Measurements from ENCODE around the gene HM13. TPM values are rescaled to one million over a fixed set of nuclear protein-coding genes. Genes with fewer than 3 reads are reported as not detected.
"Not testable (repeated sequence)": the region's sequence is repeated elsewhere in the genome, so short reads cannot be mapped to it uniquely, and the experiment has no call there.

HM13 gene
- total and polyA plus RNA-seq, 9 of the 15 experiments (the other 6 are each of a cell fraction or from before 2014, with no cell fraction given): 7.7 to 136 (median 74.5) TPM

GRCh38 chr20:31612271-31612640 lies 98.0 kb downstream of the HM13 start:
- not testable (repeated sequence) for H3K27me3 ChIP-seq (ENCODE audit: control insufficient read depth in 2 of 2, insufficient read depth in 2 of 2, low read length in 2 of 2); DNase-seq (ENCODE audit: extremely low read depth in 1 of 4, low spot score in 3 of 4); ATAC-seq; H3K9me3 ChIP-seq (replicated peaks; ENCODE audit: control insufficient read depth, insufficient read depth, low read depth, low read length); FAIRE-seq; H3K4me2 ChIP-seq (ENCODE audit: insufficient read depth, low read length); BruUV-seq (replicated peaks); H3K9ac ChIP-seq (ENCODE audit: insufficient read depth in 1 of 2, low read depth in 2 of 2, low read length in 2 of 2); H4K20me1 ChIP-seq (replicated peaks; ENCODE audit: control insufficient read depth, insufficient read depth, low read length); H3K4me3 ChIP-seq; H3K9me1 ChIP-seq (ENCODE audit: control insufficient read depth, insufficient read depth, low read length); H3K27ac ChIP-seq (ENCODE audit: extremely low read depth, low read depth, low read length); H3K79me2 ChIP-seq (ENCODE audit: control insufficient read depth, insufficient read depth, low read length); H3K36me3 ChIP-seq (ENCODE audit: control insufficient read depth, insufficient read depth, low read length)
- ChIA-PET CTCF (ENCODE audit: low intra/inter-chr PET ratio) (interaction anchor here (0.7 to 9.1 kb wide), 8 partner anchors 39 to 151 kb away, joined by 3 to 304 read pairs (median 5); no protein-coding TSS in a partner anchor), POLR2A (interaction anchor here (0.7 to 4.4 kb wide), 12 partner anchors 8 to 111 kb away, joined by 3 to 49 read pairs (median 4); a partner anchor contains a TSS)
- in situ Hi-C loops (cut with MboI): loop anchor here (5.0 kb wide), 1 partner anchor 50 kb away; no protein-coding TSS in a partner anchor
- peaks cover 42 to 43% of the 10 kb centered on the region in 2 experiments for H3K4me1 ChIP-seq (replicated peaks in 1 of 2; ENCODE audit: control insufficient read depth in 2 of 2, insufficient read depth in 2 of 2, low read length in 2 of 2)
- 83% methylated on average over 12 of the region's 12 CpGs for WGBS (ENCODE audit: insufficient coverage, low coverage, missing lambda C conversion rate)
- 0 out of 2 replicates have a peak, but pooled peaks have one; percentile 9 for TF ChIP-seq KAT7 (CRISPR knock-in tag; IDR thresholded peaks at IDR 0.05; ENCODE audit: borderline replicate concordance)
- intact Hi-C loops (cut with micrococcal nuclease): loop anchor here (2.0 to 5.0 kb wide), 2 partner anchors 111 to 150 kb away; partner anchors contain the start of gene BCL2L1
- peak overlapping the region; percentile 80; the same call in 1 of the 2 replicates for H2AFZ ChIP-seq (ENCODE audit: low read depth, low read length)

- H3K9me1 ChIP-seq (ENCODE audit: control insufficient read depth, insufficient read depth, low read length): no peaks in the 10 kb centered on the region
- no peak overlapping the region for H3K9ac ChIP-seq (ENCODE audit: insufficient read depth in 1 of 2, low read depth in 2 of 2, low read length in 2 of 2)
- H3K27ac ChIP-seq (ENCODE audit: extremely low read depth, low read depth, low read length): no peak overlapping the region
- POLR2A ChIA-PET: no interaction called here
- no peaks in the 10 kb centered on the region for H3K36me3 ChIP-seq (ENCODE audit: control insufficient read depth, insufficient read depth, low read length)
- peaks cover 16 to 28% of the 10 kb centered on the region in 2 experiments for H3K4me1 ChIP-seq (replicated peaks in 1 of 2; ENCODE audit: control insufficient read depth in 2 of 2, insufficient read depth in 2 of 2, low read length in 2 of 2)
- FAIRE-seq: no peak
- no peaks in the 10 kb centered on the region for H3K79me2 ChIP-seq (ENCODE audit: control insufficient read depth, insufficient read depth, low read length)
- ATAC-seq: no peak
- WGBS (ENCODE audit: insufficient coverage, low coverage, missing lambda C conversion rate): 46% methylated on average over 7 of the region's 8 CpGs
- BruUV-seq (replicated peaks): no TSS peak
- intact Hi-C loops (cut with micrococcal nuclease) (no loop called here), in situ Hi-C loops (cut with MboI) (no loop called here)
- H3K4me2 ChIP-seq (ENCODE audit: insufficient read depth, low read length): no peak overlapping the region
- no peak overlapping the region for H2AFZ ChIP-seq (ENCODE audit: low read depth, low read length)
- H3K9me3 ChIP-seq (replicated peaks; ENCODE audit: control insufficient read depth, insufficient read depth, low read depth, low read length): no peaks in the 10 kb centered on the region
- no peaks in the 10 kb centered on the region for H4K20me1 ChIP-seq (replicated peaks; ENCODE audit: control insufficient read depth, insufficient read depth, low read length)
- H3K4me3 ChIP-seq: no peak overlapping the region
- H3K27me3 ChIP-seq (ENCODE audit: control insufficient read depth in 2 of 2, insufficient read depth in 2 of 2, low read length in 2 of 2): no peaks in the 10 kb centered on the region
- DNase-seq (ENCODE audit: extremely low read depth in 1 of 4, low spot score in 3 of 4): no peak
- CTCF ChIA-PET (ENCODE audit: low intra/inter-chr PET ratio): interaction anchor here (9.1 kb wide), 1 partner anchor 54 kb away, joined by 304 read pairs; no protein-coding TSS in a partner anchor
- TF ChIP-seq ID3 (CRISPR knock-in tag; IDR thresholded peaks at IDR 0.05) (no peak), ID3 (tag; IDR thresholded peaks at IDR 0.05) (no peak), NBN (IDR thresholded peaks at IDR 0.05; ENCODE audit: low read depth) (no peak), RFX7 (CRISPR knock-in tag; IDR thresholded peaks at IDR 0.05) (no peak), THRB (CRISPR knock-in tag; conservative IDR thresholded peaks at IDR 0.05) (no peak), ZC3H4 (CRISPR knock-in tag; IDR thresholded peaks at IDR 0.05; ENCODE audit: borderline replicate concordance) (no peak), ZEB2 (IDR thresholded peaks at IDR 0.05) (no peak), MXI1 (IDR thresholded peaks at IDR 0.05; ENCODE audit: low read depth, low read length) (no peak), KDM1A (IDR thresholded peaks at IDR 0.05) (no peak), ETS2 (tag; IDR thresholded peaks at IDR 0.05; ENCODE audit: borderline replicate concordance, poor library complexity, severe bottlenecking) (no peak), ZNF444 (CRISPR knock-in tag; IDR thresholded peaks at IDR 0.05) (no peak), TCFL5 (CRISPR knock-in tag; conservative IDR thresholded peaks at IDR 0.05) (no peak)
These were observed 101.2 kb downstream of the HM13 start for GRCh38 chr20:31615416-31615815.
